Breast epithelium (tissue), 3 donors: ENCODE data around the gene TSPAN12.

Source experiments
- POLR2A ChIP-seq: fragments of 450-650 bp; IDR thresholded peaks from one replicate; pipeline ENCODE4 v1.6.1; 2016; ENCODE audit warnings: antibody characterized with exemption, mild to moderate bottlenecking, moderate library complexity
- TF ChIP-seq, protein P1 (sequence below), 3 donors: fragments of 450-650 bp; IDR thresholded peaks; one replicate each; pipeline ENCODE4 v1.5.1; 2016 to 2017; ENCODE audit warnings: antibody characterized with exemption in 3 of 3, mild to moderate bottlenecking in 3 of 3, moderate library complexity in 3 of 3

DNA sequence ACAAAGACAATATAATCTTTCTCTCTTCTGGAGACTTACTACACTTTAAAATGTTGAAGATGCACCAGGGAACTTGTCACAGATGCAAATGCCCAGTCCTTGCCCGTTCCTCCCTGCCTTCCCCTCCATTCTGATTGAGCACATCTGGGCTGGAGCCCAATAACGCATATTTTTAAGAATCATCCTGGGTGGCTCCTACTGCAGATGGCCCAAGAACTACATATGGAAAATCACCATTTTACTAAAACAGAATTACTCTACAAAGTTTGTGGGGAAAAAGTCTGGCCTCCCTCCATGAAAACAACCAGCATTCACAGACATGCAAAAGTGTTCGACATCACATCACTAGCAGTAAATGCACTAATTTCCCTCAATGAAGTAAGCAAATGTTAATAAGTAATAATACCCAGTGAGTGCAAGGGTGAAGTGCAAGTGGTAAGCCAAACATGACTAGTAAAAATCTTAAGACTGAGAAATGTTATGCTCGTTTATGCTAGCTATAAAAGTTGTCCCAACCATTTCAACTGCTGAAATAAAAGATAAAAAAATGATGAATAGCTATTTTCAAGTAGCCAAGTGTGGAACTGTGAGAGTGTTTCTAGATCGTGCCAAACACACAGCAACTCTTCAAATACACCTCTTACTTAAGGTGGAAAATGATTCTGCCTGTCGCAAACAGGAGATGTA is 43.5 kb downstream of the TSPAN12 start:
- TF ChIP-seq POLR2A: no peak
- TF ChIP-seq, protein P1, sequence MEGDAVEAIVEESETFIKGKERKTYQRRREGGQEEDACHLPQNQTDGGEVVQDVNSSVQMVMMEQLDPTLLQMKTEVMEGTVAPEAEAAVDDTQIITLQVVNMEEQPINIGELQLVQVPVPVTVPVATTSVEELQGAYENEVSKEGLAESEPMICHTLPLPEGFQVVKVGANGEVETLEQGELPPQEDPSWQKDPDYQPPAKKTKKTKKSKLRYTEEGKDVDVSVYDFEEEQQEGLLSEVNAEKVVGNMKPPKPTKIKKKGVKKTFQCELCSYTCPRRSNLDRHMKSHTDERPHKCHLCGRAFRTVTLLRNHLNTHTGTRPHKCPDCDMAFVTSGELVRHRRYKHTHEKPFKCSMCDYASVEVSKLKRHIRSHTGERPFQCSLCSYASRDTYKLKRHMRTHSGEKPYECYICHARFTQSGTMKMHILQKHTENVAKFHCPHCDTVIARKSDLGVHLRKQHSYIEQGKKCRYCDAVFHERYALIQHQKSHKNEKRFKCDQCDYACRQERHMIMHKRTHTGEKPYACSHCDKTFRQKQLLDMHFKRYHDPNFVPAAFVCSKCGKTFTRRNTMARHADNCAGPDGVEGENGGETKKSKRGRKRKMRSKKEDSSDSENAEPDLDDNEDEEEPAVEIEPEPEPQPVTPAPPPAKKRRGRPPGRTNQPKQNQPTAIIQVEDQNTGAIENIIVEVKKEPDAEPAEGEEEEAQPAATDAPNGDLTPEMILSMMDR (IDR thresholded peaks at IDR 0.05): no peak
